Epithelial cell of esophagus (primary cell): ENCODE measurements around the gene GBF1.

Source experiments
- DNase-seq: peaks from one replicate; pipeline ENCODE4 v3.0.0; 2010; ENCODE audit warnings: low read depth
- H3K4me3 ChIP-seq: 2 replicates; pipeline ENCODE4 v1.5.1; 2011; ENCODE audit warnings: mild to moderate bottlenecking, low read length, control low read depth
- CTCF ChIP-seq: IDR thresholded peaks from 2 replicates; pipeline ENCODE4 v1.5.1; 2011; ENCODE audit warnings: low read depth, mild to moderate bottlenecking, low read length, control low read depth, inconsistent platforms; ENCODE audit not compliant: insufficient read depth; ENCODE audit errors: missing control alignments

The GBF1 gene

GRCh38 chr10:102226542-102226870 is 18.8 kb upstream of the GBF1 start:
- peak overlapping the region; percentile 16 for H3K4me3 ChIP-seq
- no peak for TF ChIP-seq CTCF

GRCh38 chr10:102227050-102227449 is 18.3 kb upstream of the GBF1 start:
- no peak overlapping the region for H3K4me3 ChIP-seq
- no peak for TF ChIP-seq CTCF
- peak; percentile 82 for DNase-seq

More at GRCh38 chr10:102226542-102226870, 18.8 kb upstream of the GBF1 start:
- DNase-seq = no peak

- peak; percentile 97 for TF ChIP-seq CTCF
- H3K4me3 ChIP-seq = peak overlapping the region; percentile 24
- peak; percentile 87 for DNase-seq
Observed at GRCh38 chr10:102229810-102230263, 15.5 kb upstream of the GBF1 start.

DNA sequence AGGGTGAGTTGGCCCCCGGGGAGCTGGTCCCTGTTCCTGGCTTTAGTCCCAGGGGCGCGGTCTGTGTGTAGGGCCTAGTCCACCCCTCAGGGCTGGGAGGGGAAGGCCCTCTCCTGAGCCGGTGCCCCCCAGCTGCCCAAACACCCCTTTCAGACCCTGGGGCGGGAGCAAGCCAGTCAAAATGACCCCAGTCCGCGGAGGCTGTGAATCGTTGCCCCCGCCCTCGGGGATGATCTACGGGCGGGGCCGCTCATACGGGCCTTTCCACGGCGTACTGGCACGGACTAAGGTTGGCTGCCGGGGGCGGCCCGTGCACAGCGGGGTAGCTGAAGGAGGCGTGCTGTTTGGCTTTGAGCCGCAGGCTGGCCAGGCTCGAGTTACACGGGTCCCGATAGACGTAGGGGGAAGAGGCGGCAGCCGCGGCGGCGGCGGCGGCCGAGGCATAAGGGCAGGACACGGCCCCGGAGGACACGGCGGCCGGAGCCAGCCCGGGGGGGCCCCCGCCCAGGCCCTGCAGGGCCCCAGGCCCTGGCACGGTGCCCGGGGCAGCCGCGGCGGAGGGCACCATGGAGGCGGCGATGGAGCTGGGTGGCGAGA is 15.0 kb upstream of the GBF1 start:
- peak overlapping the region; percentile 38 for H3K4me3 ChIP-seq
- TF ChIP-seq CTCF = no peak
- peak; percentile 58 for DNase-seq

DNA sequence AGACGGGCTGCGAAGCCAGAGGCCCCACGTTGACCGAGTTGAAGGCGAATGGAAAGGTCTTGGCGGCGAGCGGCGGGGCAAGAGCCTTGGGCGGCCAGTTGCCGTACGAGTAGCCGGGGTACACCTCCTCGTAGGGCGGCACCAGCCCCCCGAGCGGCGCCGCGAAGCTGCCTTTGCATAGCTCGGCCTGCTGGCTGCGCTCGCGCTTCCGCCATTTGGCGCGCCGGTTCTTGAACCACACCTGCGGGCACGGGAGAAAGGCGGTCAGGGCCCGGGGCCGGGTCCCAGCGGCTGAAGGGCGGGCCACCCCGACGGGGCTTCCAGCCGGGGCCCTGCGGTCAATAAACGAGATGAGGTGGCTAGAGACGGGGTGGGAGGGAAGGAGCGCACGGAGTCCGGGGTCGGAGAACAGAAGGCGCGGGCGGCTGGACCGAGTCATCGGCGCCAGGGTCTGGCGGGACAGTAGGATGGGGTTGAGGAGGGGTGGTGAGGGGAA is 14.4 kb upstream of the GBF1 start:
- peak; percentile 58 for DNase-seq

GRCh38 chr10:102231357-102232318 is 13.7 kb upstream of the GBF1 start:
- DNase-seq = peak; percentile 57

More for the DNA sequence above, 14.4 kb upstream of the GBF1 start:
- TF ChIP-seq CTCF = peak; percentile 34
- H3K4me3 ChIP-seq = peak overlapping the region; percentile 38

More at GRCh38 chr10:102231357-102232318, 13.7 kb upstream of the GBF1 start:
- TF ChIP-seq CTCF = peak; percentile 89
- H3K4me3 ChIP-seq = peak overlapping the region; percentile 38
